ENCODE data around the gene NDUFS1.
"Not testable (repeated sequence)": the region's sequence is repeated elsewhere in the genome, so short reads cannot be mapped to it uniquely, and the experiment has no call there.

NDUFS1 gene

GRCh38 chr2:206160807-206161179, 1.5 kb upstream of the NDUFS1 start:
- no peak for DNase-seq

- no peak for DNase-seq
Observed at GRCh38 chr2:206160125-206160806, 1.0 kb upstream of the NDUFS1 start.

GRCh38 chr2:206158563-206159345, 490 bp downstream of the NDUFS1 start:
- DNase-seq = no peak

GRCh38 chr2:206157014-206157413, 2.2 kb downstream of the NDUFS1 start:
- DNase-seq = not testable (repeated sequence)

GRCh38 chr2:206154197-206154596, 5.0 kb downstream of the NDUFS1 start:
- no peak for DNase-seq

GRCh38 chr2:206150631-206151030, 8.6 kb downstream of the NDUFS1 start:
- DNase-seq = no peak

GRCh38 chr2:206150168-206150567, 9.1 kb downstream of the NDUFS1 start:
- DNase-seq = no peak

- no peak for DNase-seq
Observed at GRCh38 chr2:206149330-206149729, 9.9 kb downstream of the NDUFS1 start.

- no peak for DNase-seq
Observed at GRCh38 chr2:206145665-206146064, 13.6 kb downstream of the NDUFS1 start.

- no peak for DNase-seq
Observed at GRCh38 chr2:206144383-206144782, 14.9 kb downstream of the NDUFS1 start.

GRCh38 chr2:206143451-206143850, 15.8 kb downstream of the NDUFS1 start:
- no peak for DNase-seq

GRCh38 chr2:206127656-206128055, 31.6 kb downstream of the NDUFS1 start:
- no peak for DNase-seq

- no peak for DNase-seq
Observed at GRCh38 chr2:206125901-206126300, 33.3 kb downstream of the NDUFS1 start.

- DNase-seq = not testable (repeated sequence)
Observed at GRCh38 chr2:206122569-206122968, 36.7 kb downstream of the NDUFS1 start.

- no peak for DNase-seq
Observed at GRCh38 chr2:206116278-206116677, 43.0 kb downstream of the NDUFS1 start.

- DNase-seq = no peak
Observed at GRCh38 chr2:206115026-206115578, 44.1 kb downstream of the NDUFS1 start.

GRCh38 chr2:206112846-206113547, 46.2 kb downstream of the NDUFS1 start:
- DNase-seq = no peak

GRCh38 chr2:206112108-206112507, 47.1 kb downstream of the NDUFS1 start:
- DNase-seq = no peak

GRCh38 chr2:206108713-206109112, 50.5 kb downstream of the NDUFS1 start:
- DNase-seq = no peak

GRCh38 chr2:206105541-206105940, 53.7 kb downstream of the NDUFS1 start:
- DNase-seq = no peak

- DNase-seq = no peak
Observed at GRCh38 chr2:206105038-206105437, 54.2 kb downstream of the NDUFS1 start.

- DNase-seq = not testable (repeated sequence)
Observed at GRCh38 chr2:206098872-206099271, 60.4 kb downstream of the NDUFS1 start.

- DNase-seq = no peak
Observed at GRCh38 chr2:206098471-206098870, 60.8 kb downstream of the NDUFS1 start.

- no peak for DNase-seq
Observed at GRCh38 chr2:206096876-206097275, 62.4 kb downstream of the NDUFS1 start.
